K562 (cell line): ENCODE measurements around the gene ZNF860. TPM values are rescaled to one million over a fixed set of nuclear protein-coding genes. Genes with fewer than 3 reads are reported as not detected.

Source experiments
- ATAC-seq: fragments of 200-7000 bp; cut with Tn5 transposase; 3 replicates; pipeline ENCODE4 v1.9.1; 2020; ENCODE audit warnings: moderate library complexity
- BruUV-seq: library from RNA; stranded (reverse); fragments of 400-500 nt; replicated peaks from 2 replicates; lab custom pipeline; 2021; lab: Mats Ljungman, UMichigan
- CTCF ChIA-PET: fragments of 300-600 bp; formaldehyde crosslinking; extraction: SDS; loops from one replicate; lab custom pipeline; 2021; ENCODE audit warnings: low intra/inter-chr PET ratio; lab: Yijun Ruan, JAX
- POLR2A ChIA-PET: fragments of 300-600, 350-650 bp; sonication (Branson Sonifier 250); formaldehyde crosslinking; extraction: SDS; loops from one replicate; lab custom pipeline; 2021; ENCODE audit warnings: antibody characterized with exemption, inconsistent platforms; lab: Yijun Ruan, JAX
- DNase-seq, 4 experiments: peaks; one replicate each; pipeline versions ENCODE4 v3.0.0 to v3.0.0-alpha.2; 2011 to 2018; ENCODE audit warnings: low spot score in 3 of 4, mixed read lengths in 3 of 4; ENCODE audit errors: extremely low read depth in 1 of 4
- FAIRE-seq: peaks from 2 replicates; lab custom pipeline; 2011; peaks lifted over from hg19 to GRCh38; lab: Jason Lieb, UNC
- H2AFZ ChIP-seq: 2 replicates; pipeline ENCODE4 v1.6.0; 2011; ENCODE audit warnings: low read depth, low read length, control low read depth, inconsistent platforms
- H3K27ac ChIP-seq: fragments of 200-600 bp; 3 replicates; pipeline ENCODE4 v1.8.0; 2011; ENCODE audit warnings: low read depth, mild to moderate bottlenecking, control low read depth, inconsistent platforms, low read length, moderate library complexity, mixed read lengths; ENCODE audit errors: extremely low read depth
- H3K27me3 ChIP-seq, 2 experiments: fragments of 300-600 bp in 1 of 2; 2 replicates in 1 of 2; 3 replicates in 1 of 2; pipeline versions ENCODE4 v1.6.0 to v1.8.0; 2011; ENCODE audit warnings: inconsistent platforms in 2 of 2, low read length in 2 of 2, mild to moderate bottlenecking in 1 of 2, mixed read lengths in 1 of 2, moderate library complexity in 1 of 2; ENCODE audit not compliant: control insufficient read depth in 2 of 2, insufficient read depth in 2 of 2
- H3K36me3 ChIP-seq: fragments of 300-600 bp; 3 replicates; pipeline ENCODE4 v1.8.0; 2011; ENCODE audit warnings: mild to moderate bottlenecking, low read length, inconsistent platforms; ENCODE audit not compliant: control insufficient read depth, insufficient read depth
- H3K4me1 ChIP-seq, 2 experiments: fragments of 200-600 bp in 1 of 2; replicated peaks in 1 of 2; 2 replicates in 1 of 2; 3 replicates in 1 of 2; pipeline versions ENCODE4 v1.5.1 to v1.8.0; 2011; ENCODE audit warnings: inconsistent platforms in 2 of 2, low read length in 2 of 2, mild to moderate bottlenecking in 1 of 2, mixed read lengths in 1 of 2, moderate library complexity in 1 of 2; ENCODE audit not compliant: control insufficient read depth in 2 of 2, insufficient read depth in 2 of 2
- H3K4me2 ChIP-seq: 2 replicates; pipeline ENCODE4 v1.6.1; 2011; ENCODE audit warnings: low read length, control low read depth, inconsistent platforms, mixed read lengths; ENCODE audit not compliant: insufficient read depth
- H3K4me3 ChIP-seq: fragments of 200-600 bp; sonication (generic), shearing (Covaris generic); 2 replicates; pipeline ENCODE4 v1.5.1; 2016; ENCODE audit warnings: control low read depth, inconsistent platforms
- H3K79me2 ChIP-seq: fragments of 200-600 bp; 3 replicates; pipeline ENCODE4 v1.8.0; 2011; ENCODE audit warnings: low read length, inconsistent platforms; ENCODE audit not compliant: control insufficient read depth, insufficient read depth
- H3K9ac ChIP-seq, 2 experiments: 2 replicates each; pipeline versions ENCODE4 v1.6.0 to v1.6.1; 2011; ENCODE audit warnings: low read depth in 2 of 2, low read length in 2 of 2, control low read depth in 1 of 2, inconsistent platforms in 1 of 2, mild to moderate bottlenecking in 1 of 2, mixed read lengths in 1 of 2; ENCODE audit not compliant: insufficient read depth in 1 of 2
- H3K9me1 ChIP-seq: one replicate; pipeline ENCODE4 v1.6.0; 2011; ENCODE audit warnings: inconsistent platforms, mild to moderate bottlenecking, low read length, moderate library complexity; ENCODE audit not compliant: control insufficient read depth, insufficient read depth
- H3K9me3 ChIP-seq: replicated peaks from 2 replicates; pipeline ENCODE4 v1.5.1; 2011; ENCODE audit warnings: low read depth, low read length, inconsistent platforms; ENCODE audit not compliant: control insufficient read depth, insufficient read depth
- H4K20me1 ChIP-seq: replicated peaks from 2 replicates; pipeline ENCODE4 v1.6.1; 2011; ENCODE audit warnings: low read length, inconsistent platforms, mixed read lengths; ENCODE audit not compliant: control insufficient read depth, insufficient read depth
- CC2D1A ChIP-seq: fragments of 450-650 bp; IDR thresholded peaks from 2 replicates; pipeline ENCODE4 v1.6.1; 2017; ENCODE audit warnings: mild to moderate bottlenecking
- NR0B1 ChIP-seq: fragments of 450-650 bp; IDR thresholded peaks from one replicate; pipeline ENCODE4 v1.6.1; 2018; ENCODE audit warnings: mild to moderate bottlenecking, moderate library complexity; ENCODE audit not compliant: partially characterized antibody
- POLR3A ChIP-seq: IDR thresholded peaks from 2 replicates; pipeline ENCODE4 v1.6.1; 2011; ENCODE audit warnings: borderline replicate concordance, mild to moderate bottlenecking, moderate library complexity; ENCODE audit not compliant: insufficient read length, insufficient read depth; ENCODE audit errors: extremely low read depth
- PTRF ChIP-seq: fragments of 450-650 bp; IDR thresholded peaks from 2 replicates; pipeline ENCODE4 v1.6.1; 2016; ENCODE audit warnings: mild to moderate bottlenecking, missing genetic modification characterization, missing compliant biosample characterization
- RNF2 ChIP-seq: sonication (generic); IDR thresholded peaks from 2 replicates; pipeline ENCODE4 v1.6.1; 2016
- SMC3 ChIP-seq: conservative IDR thresholded peaks from 2 replicates; pipeline ENCODE4 v1.6.1; 2011; ENCODE audit warnings: low read depth, low read length, improper control_type of control experiment; ENCODE audit not compliant: insufficient read depth
- WGBS: fragments of 100-300 bp; shearing (Covaris generic); methylation state at CpG from one replicate; pipeline ENCODE4 v1.1.6; 2016; ENCODE audit warnings: low coverage, mixed read lengths; ENCODE audit not compliant: insufficient coverage; ENCODE audit errors: missing lambda C conversion rate; 5-methylcytosine and 5-hydroxymethylcytosine counted together
- in situ Hi-C: fragments of 300-500 bp; cut with MboI; formaldehyde crosslinking; loops from 4 replicates; pipeline ENCODE4 v1.15.0; 2018; ENCODE audit warnings: inconsistent platforms, mixed read lengths
- intact Hi-C: fragments of 100-400 bp; cut with micrococcal nuclease; formaldehyde crosslinking; loops from 2 replicates; pipeline ENCODE4 v1.14.2; 2022
- polyA plus RNA-seq, 8 experiments: library from polyadenylated mRNA; depleted of rRNA in 4 of 8; stranded (reverse) in 5 of 8; unstranded in 3 of 8; fragments of >200 nt; fragmentation: Nextera tagmentation in 2 of 8; fragmentation: Illumina TruSeq in 1 of 8; extraction: Ambion mirVana in 2 of 8; extraction: Trizol in 1 of 8; gene quantifications; 2 replicates each; pipeline versions ENCODE4 v1.2.1 to v1.2.3, GENCODE V29; 2011 to 2014; ENCODE audit warnings: inconsistent platforms in 1 of 8, missing spikeins in 1 of 8
- total RNA-seq, 7 experiments: library from RNA; depleted of rRNA in 6 of 7; stranded (reverse); fragments of >200 nt in 6 of 7; fragmentation: Illumina TruSeq in 2 of 7; extraction: Trizol in 2 of 7; gene quantifications; 2 replicates each; pipeline versions ENCODE4 v1.2.1 to v1.2.3, GENCODE V29; 2011 to 2021; ENCODE audit warnings: low replicate concordance in 1 of 7
- TF ChIP-seq, protein P1 (sequence below): sonication (generic); formaldehyde crosslinking; IDR thresholded peaks from 2 replicates; pipeline ENCODE4 v1.8.0; 2022; ENCODE audit warnings: mild to moderate bottlenecking, missing genetic modification reagents
- TF ChIP-seq, protein P2 (sequence below): IDR thresholded peaks from 2 replicates; pipeline ENCODE4 v1.6.1; 2011; ENCODE audit not compliant: insufficient read length; ENCODE audit errors: extremely low read depth

The ZNF860 gene
- total and polyA plus RNA-seq, 9 of the 15 experiments (the other 6 are each of a cell fraction or from before 2014, with no cell fraction given) = not detected

- TF ChIP-seq, protein P1, sequence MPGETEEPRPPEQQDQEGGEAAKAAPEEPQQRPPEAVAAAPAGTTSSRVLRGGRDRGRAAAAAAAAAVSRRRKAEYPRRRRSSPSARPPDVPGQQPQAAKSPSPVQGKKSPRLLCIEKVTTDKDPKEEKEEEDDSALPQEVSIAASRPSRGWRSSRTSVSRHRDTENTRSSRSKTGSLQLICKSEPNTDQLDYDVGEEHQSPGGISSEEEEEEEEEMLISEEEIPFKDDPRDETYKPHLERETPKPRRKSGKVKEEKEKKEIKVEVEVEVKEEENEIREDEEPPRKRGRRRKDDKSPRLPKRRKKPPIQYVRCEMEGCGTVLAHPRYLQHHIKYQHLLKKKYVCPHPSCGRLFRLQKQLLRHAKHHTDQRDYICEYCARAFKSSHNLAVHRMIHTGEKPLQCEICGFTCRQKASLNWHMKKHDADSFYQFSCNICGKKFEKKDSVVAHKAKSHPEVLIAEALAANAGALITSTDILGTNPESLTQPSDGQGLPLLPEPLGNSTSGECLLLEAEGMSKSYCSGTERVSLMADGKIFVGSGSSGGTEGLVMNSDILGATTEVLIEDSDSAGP = no peak
- no peak for TF ChIP-seq CC2D1A
- no peak for TF ChIP-seq NR0B1
- TF ChIP-seq, protein P2, sequence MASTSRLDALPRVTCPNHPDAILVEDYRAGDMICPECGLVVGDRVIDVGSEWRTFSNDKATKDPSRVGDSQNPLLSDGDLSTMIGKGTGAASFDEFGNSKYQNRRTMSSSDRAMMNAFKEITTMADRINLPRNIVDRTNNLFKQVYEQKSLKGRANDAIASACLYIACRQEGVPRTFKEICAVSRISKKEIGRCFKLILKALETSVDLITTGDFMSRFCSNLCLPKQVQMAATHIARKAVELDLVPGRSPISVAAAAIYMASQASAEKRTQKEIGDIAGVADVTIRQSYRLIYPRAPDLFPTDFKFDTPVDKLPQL = no peak
- no peak for TF ChIP-seq POLR3A
These were observed 44.3 kb upstream of the ZNF860 start (continued) for GRCh38 chr3:31937225-31937624.

GRCh38 chr3:31942446-31942845 is 39.1 kb upstream of the ZNF860 start:
- FAIRE-seq = no peak
- 0% methylated on average over 2 of the region's 2 CpGs for WGBS

More at GRCh38 chr3:31942446-31942845, 39.1 kb upstream of the ZNF860 start:
- DNase-seq = no peak
- Histone ChIP-seq H3K79me2 (no peaks in the 10 kb centered on the region), H3K4me2 (no peak overlapping the region), H3K9me1 (no peaks in the 10 kb centered on the region), H2AFZ (no peak overlapping the region), H3K36me3 (no peaks in the 10 kb centered on the region), H3K9me3 (no peaks in the 10 kb centered on the region), H3K9ac (no peak overlapping the region), H3K4me3 (no peak overlapping the region), H4K20me1 (no peaks in the 10 kb centered on the region), H3K4me1 (no peaks in the 10 kb centered on the region), H3K27ac (no peak overlapping the region), H3K27me3 (peaks cover 0 to 9% of the 10 kb centered on the region in 2 experiments; a peak in 1 of 5 replicates)
- TF ChIP-seq PTRF (tag) (no peak), RNF2 (no peak), SMC3 (no peak)
- intact Hi-C loops = no loop called here
- no TSS peak for BruUV-seq
- no peak for ATAC-seq
- CTCF ChIA-PET = no interaction called here
- in situ Hi-C loops = no loop called here
- POLR2A ChIA-PET = no interaction called here
